Mammary epithelial cell (primary cell): ENCODE measurements around the gene RBM27.

ENCODE experiments used
- EZH2 ChIP-seq: IDR thresholded peaks from 2 replicates; pipeline ENCODE4 v1.6.1; 2012; ENCODE audit warnings: low read length, inconsistent platforms, borderline replicate concordance
- TF ChIP-seq, protein P1 (sequence below), 2 donors: IDR thresholded peaks in 1 of 2; conservative IDR thresholded peaks in 1 of 2; 2 replicates each; pipeline ENCODE4 v1.5.1; 2011 to 2012; ENCODE audit warnings: inconsistent platforms in 2 of 2, low read length in 2 of 2, mild to moderate bottlenecking in 2 of 2, control low read depth in 1 of 2, low read depth in 1 of 2; ENCODE audit not compliant: insufficient read depth in 1 of 2; ENCODE audit errors: extremely low read depth in 1 of 2

GRCh38 chr5:146196459-146197048, 6.9 kb upstream of the RBM27 start:
- TF ChIP-seq, protein P1, sequence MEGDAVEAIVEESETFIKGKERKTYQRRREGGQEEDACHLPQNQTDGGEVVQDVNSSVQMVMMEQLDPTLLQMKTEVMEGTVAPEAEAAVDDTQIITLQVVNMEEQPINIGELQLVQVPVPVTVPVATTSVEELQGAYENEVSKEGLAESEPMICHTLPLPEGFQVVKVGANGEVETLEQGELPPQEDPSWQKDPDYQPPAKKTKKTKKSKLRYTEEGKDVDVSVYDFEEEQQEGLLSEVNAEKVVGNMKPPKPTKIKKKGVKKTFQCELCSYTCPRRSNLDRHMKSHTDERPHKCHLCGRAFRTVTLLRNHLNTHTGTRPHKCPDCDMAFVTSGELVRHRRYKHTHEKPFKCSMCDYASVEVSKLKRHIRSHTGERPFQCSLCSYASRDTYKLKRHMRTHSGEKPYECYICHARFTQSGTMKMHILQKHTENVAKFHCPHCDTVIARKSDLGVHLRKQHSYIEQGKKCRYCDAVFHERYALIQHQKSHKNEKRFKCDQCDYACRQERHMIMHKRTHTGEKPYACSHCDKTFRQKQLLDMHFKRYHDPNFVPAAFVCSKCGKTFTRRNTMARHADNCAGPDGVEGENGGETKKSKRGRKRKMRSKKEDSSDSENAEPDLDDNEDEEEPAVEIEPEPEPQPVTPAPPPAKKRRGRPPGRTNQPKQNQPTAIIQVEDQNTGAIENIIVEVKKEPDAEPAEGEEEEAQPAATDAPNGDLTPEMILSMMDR (conservative IDR thresholded peaks at IDR 0.05 in 1 of 2, IDR thresholded peaks at IDR 0.05 in 1 of 2; ENCODE audit: extremely low read depth in 1 of 2, insufficient read depth in 1 of 2, low read depth in 1 of 2, low read length in 2 of 2) = no peak
- TF ChIP-seq EZH2 = no peak
